DMS53 (cell line): ENCODE data around the gene ACO1.

Experiments used
- DNase-seq: peaks from one replicate; lab custom pipeline; 2025; lab: John Stamatoyannopoulos, UW

The ACO1 gene

DNA sequence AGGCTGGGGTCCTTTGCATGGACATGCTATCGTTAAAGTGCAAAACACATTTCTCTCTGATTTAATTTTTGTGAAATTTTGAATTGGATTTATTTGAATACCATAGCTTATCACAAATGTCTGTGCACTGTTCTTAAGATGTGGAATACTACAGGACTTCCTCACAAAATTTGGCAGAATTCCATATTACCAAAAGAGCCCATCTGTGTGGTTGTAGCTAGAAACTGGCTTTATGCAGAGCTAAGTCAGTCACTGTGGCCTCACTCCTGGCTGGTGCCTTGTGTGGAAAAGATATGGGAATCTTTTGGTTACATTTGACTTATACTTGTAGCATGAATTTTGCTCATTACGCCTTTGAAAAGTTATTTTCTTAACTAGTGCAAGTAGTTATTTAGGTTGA is 35.5 kb downstream of the ACO1 start:
- DNase-seq = no peak

DNA sequence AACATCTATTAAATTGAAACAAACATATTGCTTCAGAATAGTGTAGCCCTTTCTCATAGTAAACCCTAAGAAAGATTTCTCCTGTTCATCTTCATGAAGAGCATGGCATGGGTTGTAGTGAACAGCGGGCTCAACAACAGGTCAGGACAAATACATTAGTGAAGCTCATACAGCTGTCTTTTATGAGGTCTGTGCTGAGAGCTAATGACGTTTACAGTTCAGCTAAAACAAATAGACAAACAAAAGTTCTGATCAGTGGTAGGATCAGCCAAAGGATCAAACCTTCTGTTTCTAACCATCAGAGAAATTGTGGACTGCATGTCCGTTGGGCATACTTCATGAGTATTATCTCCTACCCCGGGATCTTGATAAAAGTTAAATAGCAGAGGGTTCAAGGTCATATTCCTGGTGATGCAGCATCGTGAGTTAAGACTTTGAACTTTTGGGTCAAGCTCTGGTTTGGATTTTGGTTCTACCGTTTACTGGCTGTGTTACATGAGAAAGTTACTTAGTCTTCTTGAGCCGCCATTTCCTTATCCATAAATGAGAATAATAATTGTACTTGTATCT is 37.9 kb downstream of the ACO1 start:
- no peak for DNase-seq

DNA sequence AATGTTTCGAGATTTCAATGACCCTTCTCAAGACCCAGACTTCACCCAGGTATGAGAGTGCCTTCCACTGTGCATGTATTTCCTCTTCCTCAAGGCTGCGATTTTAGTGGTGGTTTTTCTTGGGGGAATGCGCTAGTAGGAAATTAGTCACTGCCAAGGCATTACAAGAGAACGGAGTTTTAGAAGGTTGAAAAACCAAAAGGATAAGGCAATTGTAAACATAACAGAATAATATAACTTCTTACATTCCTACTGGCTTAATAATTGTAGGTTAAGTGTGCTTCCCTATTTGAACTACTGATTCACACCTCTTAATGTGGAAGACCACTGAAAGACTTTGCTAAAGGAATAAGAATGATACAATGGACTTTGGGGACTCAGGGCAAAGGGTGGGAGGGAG is 38.9 kb downstream of the ACO1 start:
- DNase-seq = no peak

DNA sequence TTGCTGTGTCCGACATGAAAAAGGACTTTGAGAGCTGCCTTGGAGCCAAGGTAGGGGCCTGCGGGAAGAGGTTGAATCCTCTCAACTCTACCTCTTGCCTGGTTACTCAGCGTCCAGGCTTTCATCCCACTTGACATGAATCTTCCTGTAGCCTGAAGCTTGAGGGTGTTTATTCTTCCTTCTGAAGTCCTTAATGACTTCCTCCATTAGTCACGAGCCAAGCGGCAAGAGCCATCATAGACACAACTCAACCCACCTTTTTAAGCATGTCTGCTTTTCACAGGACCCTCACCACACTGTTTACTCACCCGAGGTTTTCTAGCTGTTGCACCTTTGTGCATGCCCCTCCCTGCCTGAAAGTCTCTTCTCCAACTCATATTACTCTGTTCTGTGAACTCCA is 40.2 kb downstream of the ACO1 start:
- no peak for DNase-seq

DNA sequence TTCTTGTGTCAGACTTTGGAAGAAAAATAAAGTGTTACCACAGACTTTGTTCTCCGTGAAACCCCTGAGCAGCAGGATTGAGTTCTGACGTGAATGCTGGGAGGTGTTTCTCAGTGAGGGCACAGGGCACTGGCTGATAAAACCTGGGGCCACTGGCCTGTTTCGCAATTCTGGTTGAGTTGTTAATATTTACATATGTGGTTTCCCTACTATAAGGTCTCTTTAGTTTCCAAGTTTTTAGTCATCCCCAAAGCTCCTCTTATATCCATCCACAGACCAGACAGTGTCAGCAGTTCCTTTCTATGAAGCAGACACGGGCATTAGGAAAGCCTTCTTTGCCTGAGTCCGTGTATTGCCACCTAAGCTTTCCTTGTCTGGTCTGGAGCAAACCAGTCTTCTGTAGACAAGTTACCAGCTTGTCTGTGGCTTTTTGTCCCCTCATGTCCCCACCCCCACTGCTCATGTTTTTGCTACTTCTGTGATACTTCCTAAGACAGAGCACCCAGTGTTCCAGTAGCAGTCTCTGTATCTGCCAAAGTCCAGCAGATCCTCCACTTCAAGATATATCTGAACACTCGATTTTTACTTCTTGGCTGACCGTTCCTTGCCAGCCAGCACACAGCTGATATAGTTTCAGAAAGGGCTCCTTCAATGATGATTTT is 42.0 kb downstream of the ACO1 start:
- no peak for DNase-seq

DNA sequence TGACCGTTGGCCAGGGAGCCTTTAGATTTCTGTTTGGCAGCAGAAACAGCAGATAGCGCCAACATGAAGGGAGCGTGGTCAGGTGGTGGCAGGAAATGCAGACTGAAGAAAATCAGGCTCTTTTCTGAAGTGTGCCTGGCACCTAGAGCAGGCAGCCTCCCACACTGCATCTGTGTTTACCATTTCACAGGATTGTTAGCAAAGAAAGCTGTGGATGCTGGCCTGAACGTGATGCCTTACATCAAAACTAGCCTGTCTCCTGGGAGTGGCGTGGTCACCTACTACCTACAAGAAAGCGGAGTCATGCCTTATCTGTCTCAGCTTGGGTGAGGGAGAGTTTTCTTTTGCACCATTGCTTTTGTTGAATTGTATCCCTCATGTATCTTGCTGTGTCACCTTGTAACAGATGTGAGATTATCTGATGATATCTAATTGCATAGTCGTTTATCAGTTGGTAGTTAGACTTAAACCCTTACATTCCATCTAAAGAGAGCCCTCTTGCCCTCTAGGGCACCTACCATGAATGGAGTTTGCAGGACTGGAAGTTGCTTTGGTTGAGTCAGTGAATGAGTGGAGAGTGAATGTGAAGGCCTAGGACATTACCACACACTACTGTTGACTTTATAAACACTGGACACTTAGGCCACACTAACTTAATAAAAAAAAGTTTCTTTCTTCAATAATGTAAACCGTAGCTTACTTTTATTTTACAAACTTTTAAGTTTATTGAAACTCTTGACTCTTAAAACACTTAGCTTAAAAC is 42.8 kb downstream of the ACO1 start:
- DNase-seq = no peak

DNA sequence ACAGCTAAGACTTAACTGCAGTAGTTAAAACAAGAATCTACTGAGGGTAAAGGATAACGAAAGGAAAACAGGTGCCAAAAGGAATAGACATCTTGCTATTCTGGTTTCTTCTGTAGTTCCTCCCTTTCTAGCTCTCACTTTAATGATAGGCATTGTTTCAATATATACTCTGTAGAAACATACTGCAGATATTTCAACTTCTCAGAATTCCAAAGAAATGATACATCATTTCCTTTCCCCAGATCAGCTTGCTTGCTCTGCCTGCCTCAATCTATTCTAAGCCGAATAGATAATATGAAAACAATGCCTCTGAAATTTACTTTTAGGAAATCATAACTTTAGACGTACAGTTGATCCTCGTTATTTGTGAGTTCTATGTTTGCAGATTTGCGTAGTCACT is 46.3 kb downstream of the ACO1 start:
- DNase-seq = no peak

DNA sequence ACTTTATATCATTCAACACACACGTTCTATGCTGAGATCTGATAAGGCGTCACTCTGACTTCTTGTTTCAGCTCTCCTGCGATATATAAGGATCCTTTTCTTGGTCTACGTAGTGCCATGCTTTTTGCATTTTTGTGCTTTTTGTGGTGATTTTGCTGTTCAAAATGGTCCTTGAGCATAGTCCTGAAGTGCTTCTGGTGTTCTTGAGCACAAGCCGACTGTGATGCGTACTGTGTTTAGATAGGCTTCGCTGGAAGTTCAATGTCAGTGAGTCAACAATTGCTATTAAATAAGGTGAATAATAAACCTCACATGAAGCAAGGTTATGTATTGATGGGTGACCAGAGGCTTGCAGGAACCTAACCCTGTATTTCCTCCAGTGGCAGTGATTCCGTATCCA is 46.8 kb downstream of the ACO1 start:
- DNase-seq = no peak

DNA sequence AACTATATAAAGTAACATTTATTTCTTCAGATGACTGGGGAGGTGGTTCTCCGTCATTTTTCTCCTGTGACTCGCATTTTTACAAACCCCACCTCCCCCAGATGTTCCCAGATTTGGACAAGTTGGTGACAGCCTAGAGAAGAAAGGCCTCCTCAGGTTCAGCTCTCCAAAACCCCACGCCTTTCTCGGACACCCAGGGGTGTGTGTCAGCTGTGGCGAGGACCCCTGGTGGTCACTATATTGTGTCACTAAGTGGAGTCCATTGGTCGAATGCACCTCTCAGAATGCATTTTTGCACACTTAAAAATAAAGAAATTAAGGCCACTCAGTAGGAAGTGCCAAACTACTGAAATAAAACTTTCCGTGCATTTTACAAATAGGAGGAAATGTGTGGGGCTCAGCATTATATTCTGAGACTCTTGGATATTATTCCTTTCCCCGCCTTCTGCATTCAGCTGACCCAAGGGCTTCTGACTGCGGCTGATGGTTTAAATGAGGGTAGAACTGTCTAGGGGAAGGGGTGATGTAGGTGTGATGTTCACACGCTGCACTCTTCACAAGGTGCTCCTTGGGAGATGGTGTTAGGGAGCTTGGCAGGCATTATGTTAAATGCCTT is 47.6 kb downstream of the ACO1 start:
- peak; percentile 41 for DNase-seq

DNA sequence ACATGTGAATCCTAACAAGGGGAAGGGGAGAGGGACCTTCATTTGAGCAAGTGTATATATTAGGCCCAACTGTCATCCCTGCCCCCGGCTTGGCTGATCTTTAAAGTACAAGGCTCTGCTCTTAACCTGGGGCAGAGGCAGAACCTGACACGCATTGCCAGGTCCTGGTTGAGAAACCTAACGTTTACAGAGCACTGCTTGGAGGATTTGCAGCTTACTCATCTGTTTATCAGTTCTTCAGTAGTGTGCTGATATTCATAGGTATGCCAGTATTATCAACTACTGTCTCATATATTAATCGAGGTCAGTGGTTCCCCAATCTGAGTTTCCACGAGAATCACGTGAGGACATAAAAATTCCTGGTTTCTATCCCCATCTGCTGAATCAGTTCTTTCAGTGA is 50.4 kb downstream of the ACO1 start:
- DNase-seq = no peak

DNA sequence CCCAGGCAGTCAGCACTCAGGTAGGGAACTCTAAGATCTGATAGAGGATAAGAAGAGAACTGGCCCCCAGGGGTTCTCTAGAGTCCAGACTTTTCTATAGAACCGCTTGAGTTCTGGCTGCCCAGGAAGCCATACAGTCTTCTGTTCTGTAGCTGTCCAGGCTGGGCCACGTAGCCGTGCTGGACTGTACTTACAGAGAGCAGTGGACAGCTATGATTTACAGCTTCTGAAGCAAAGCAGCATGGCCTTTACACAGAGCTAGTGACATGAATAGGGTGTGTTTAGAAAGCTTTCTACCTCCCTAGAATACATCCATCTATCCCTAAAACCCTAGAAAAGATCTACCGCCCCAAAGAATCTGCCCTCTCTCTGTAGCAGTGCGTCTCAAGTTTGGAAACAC is 57.2 kb downstream of the ACO1 start:
- DNase-seq = no peak

DNA sequence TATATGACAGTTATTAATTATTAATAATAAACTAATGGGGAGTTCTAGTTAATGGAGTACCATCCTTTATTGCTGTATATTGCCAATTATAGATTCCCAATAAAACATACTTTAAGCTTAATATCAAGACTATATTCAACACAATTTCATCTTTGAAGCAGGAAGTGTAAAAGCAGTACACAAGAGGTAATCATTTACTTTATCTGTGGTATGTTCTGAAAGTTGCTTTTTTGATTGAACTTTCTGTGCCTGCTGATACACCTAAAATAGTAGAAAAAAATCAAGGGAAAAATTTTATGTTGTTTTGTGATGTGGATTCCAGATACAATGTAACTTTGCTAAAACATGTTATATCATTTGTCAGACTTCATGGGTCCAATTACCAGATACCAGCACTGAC is 58.0 kb downstream of the ACO1 start:
- DNase-seq = no peak

DNA sequence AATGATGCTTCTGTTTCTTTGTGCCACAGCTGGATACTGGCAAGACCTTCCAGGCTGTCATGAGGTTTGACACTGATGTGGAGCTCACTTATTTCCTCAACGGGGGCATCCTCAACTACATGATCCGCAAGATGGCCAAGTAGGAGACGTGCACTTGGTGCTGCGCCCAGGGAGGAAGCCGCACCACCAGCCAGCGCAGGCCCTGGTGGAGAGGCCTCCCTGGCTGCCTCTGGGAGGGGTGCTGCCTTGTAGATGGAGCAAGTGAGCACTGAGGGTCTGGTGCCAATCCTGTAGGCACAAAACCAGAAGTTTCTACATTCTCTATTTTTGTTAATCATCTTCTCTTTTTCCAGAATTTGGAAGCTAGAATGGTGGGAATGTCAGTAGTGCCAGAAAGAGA is 65.5 kb downstream of the ACO1 start:
- no peak for DNase-seq

DNA sequence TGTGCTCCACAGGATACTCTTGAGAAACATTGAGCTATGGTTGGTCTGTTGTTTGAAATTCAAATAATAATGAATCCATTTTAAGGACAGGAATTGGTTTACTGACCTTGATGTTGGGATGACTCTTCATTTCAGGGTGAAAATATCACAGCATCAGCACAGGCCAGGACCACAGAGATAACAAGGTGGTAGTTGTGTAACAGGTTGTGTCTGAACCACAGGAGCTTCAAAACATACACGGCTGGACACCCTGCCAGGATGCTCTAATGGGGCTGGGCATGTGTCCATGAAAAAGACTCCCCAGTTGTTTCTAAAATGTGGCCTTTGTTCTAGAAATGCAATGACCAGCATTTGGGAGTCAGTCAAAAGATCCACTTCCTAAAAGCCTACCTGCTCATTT is 69.8 kb downstream of the ACO1 start:
- DNase-seq = no peak

DNA sequence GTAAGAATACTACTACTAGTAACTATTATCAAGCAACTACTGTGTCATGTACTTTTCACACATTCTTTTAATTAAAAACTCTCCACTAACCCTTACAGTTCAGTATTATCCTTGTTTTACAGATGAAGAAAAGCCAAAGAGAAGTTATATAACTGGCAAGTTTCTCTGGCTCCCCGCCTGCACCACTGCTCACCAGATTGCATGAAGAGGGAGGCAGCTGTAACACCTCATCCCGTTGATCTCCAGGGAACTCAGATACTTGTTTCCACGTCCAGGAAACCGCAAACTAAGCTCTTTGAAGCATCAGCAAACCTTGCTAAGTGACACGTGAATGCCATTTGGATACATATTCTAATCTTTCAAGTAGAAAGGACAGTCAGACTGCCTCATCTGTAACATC is 71.3 kb downstream of the ACO1 start:
- no peak for DNase-seq

DNA sequence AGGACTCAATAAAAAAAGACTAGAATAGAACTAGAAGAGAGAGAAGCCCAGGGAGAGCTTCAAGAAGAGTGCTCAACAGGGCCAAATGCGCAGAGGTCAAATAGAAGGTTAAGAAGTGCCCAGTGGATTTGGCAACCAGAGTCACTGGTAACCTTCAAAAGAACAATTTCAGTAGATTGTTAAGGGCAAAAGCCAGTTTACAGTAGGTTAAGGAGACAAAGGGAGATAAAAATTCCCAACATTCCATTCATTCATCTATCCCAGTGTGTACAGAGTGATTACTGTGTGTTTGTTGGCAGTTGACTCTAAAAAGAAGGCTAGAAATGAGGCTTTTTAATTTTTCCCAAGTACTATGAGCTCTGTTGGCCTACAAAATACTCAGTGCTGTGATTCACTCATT is 72.1 kb downstream of the ACO1 start:
- no peak for DNase-seq

DNA sequence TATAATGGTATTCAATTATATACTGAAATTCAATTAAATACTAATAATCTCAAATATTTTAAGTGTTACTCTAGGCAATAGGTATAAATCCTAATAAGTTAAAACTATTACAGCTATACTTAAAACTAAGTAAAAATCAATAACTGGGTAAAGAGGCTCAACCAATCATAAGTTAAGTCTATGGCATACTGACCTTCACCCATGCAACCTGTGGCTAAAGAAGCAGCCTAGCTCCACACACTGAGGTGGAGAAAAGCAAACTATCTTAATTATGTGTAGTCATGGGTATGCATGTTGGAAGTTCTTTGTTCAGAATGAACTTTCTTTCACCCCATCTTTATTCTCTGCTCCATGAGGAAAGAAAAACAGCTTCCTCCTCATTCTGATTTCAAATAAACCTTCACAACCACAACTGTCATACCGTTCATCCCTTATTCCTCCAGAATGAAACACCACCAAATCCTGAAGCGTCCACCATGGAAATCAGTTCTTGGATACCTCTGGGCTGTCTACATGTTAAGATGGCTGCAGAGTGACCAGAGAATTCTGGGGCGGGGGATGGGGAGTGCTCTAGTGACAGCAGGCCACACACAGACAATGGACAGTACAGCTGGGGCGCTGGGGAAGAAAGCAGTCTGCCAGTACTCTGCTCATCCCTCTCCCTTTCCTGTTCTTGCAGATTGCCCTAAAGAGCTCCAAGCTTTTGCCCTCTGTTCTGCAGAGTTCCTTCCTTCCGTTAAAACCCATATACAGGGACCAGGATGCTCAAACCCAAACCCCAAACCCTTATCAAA is 79.3 kb downstream of the ACO1 start:
- DNase-seq = no peak

DNA sequence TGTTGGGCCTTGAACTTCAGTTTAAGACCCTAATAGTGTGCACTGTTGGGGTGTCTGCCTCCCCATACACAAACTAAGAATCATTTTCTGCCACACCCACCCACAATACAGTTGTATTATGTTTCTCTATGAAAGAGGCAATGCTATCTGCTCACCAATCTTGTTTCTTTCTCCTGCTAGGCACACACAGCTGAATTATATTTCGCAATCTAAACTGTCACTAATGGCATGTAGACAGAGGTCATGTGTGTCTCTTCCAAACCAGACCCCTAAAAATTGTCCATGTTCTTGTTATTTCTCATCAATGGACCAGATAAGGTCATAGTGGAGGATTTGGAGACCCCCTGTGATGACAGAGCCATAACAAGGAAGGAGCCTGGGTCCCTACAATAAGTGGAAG is 84.3 kb downstream of the ACO1 start:
- DNase-seq = no peak

DNA sequence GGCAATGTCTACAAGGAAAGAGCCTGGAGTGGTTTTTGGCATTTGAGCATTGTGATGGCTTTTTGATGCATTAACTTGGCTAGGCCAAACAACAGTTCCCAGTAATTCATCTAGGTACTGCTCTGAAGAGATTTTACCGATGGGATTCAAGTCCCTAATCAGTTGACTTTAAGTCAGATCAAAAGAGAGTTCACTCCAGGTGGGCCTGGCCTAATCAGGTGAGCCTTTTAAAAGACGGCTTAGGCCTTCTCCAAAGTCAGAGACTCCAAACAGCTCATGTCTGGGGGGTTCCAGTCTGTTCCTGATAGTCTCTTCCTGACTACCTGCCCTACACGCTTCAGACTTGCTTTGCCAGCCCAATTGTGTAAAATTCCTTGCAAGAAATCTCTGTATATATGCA is 87.9 kb downstream of the ACO1 start:
- DNase-seq = no peak

DNA sequence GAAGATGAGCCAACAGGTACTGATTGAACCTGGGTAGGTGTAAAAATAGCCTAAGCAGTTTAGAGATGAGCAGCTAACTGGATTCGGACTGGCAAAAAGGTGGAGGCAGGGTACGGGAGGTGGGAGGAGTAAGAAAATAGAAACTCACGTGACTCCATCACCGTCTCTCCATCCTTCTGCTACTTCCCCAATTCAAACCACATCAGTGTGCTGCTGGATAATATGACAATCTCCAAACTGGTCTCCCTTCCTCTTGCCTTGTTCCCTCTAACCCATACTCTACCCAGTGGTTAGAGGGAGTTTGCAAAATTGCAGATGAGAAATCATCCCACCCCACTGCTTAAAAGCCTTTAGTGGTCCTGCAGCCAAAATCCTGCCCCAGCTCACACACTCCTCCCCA is 98.9 kb downstream of the ACO1 start:
- no peak for DNase-seq

DNA sequence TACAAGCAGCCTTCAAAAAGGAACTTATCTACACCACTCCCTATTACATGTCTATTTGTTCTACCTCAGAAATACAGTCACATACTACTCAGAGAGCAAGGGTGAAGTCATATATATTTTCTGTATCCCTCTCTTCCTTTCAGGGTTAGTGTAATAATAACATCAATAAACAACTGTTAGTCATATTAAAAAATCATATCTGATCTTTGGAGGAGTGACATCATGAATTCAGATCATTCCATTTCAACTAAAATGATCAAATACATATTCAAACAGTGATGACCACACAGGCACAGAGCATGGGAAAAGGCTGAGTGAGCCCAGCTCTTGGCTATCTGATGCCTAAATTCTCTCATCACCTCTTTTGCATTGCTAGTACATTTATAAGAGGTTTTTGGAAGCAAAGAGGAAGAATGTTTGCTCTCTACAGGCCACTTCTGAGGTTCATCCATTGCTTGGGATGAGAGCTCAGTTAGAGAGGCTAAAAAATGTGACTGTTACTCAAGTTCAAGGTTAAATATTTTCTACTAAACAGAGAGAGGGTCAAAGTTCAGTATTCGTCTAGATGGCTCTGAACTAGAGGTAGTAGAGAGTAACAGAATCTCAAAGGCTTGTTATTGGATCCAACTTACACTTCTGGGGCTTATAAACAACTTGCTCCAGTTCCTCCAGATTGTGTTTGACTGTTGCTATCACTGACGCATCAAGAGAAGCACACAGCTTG is 102.6 kb downstream of the ACO1 start:
- DNase-seq = no peak

DNA sequence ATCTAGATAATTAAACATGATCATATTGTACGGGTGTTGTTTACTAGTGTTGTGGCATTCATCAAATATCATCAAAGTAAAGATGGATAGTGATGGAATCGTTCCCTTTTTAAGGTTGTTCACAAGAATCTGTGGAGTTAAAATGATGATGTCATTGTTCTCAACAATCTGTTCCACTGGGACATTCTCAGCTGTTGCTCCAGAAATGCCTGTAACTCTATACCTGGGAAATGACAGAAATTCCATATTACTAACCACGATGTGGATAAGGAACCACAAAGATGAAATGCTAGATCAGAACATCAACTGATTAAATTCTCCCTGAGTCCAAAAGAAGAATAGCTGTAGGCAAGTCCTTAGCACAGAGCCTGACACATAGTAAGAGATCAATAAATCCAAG is 103.5 kb downstream of the ACO1 start:
- no peak for DNase-seq
